GM12872 (cell line): ENCODE measurements around the gene MAP7.

ENCODE experiments used
- TF ChIP-seq, protein P1 (sequence below): IDR thresholded peaks from 3 replicates; pipeline ENCODE4 v1.5.1; 2011; ENCODE audit warnings: low read depth, mild to moderate bottlenecking, low read length, moderate library complexity; ENCODE audit not compliant: insufficient read depth

MAP7 gene

DNA sequence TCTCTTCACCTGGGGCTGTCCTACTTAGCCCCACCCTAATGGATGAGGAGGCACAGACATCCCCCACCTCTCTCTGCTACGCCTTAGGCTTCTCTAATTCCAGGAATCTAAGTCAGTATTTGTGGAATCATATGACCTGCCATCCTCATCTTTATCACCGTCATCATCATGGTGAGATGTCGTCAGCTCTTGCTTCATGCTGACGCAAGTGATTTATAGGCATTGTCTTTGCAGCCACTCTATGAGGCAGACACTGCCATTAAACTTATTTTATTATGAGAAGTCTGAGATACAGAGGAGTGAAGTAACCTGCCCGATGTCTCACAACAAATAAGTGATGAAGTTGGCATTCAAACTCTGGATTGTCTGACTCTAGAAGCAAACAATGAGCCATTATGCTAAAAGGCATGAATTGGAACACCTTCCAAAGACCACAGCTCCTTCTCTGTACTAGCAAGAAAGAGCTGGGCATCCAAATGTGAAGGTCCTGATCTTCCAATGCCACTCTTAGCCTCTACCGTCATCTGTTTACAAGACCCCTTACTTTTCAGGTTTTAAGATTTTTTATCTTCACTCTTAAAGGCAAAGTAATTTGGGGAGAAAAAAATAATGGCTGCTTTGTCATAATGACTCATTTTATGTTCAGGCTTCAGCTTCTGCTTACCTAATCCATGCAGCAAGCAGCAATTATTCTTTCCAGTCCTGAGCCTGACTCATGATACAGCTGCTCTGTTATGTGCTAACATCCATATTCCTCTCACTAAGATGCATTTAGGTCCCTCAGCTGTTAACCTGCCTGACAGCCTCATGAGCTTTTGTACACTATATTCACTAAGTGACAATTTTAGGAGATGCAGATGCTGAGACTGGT, 146.9 kb downstream of the MAP7 start:
- TF ChIP-seq, protein P1, sequence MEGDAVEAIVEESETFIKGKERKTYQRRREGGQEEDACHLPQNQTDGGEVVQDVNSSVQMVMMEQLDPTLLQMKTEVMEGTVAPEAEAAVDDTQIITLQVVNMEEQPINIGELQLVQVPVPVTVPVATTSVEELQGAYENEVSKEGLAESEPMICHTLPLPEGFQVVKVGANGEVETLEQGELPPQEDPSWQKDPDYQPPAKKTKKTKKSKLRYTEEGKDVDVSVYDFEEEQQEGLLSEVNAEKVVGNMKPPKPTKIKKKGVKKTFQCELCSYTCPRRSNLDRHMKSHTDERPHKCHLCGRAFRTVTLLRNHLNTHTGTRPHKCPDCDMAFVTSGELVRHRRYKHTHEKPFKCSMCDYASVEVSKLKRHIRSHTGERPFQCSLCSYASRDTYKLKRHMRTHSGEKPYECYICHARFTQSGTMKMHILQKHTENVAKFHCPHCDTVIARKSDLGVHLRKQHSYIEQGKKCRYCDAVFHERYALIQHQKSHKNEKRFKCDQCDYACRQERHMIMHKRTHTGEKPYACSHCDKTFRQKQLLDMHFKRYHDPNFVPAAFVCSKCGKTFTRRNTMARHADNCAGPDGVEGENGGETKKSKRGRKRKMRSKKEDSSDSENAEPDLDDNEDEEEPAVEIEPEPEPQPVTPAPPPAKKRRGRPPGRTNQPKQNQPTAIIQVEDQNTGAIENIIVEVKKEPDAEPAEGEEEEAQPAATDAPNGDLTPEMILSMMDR, result no peak

DNA sequence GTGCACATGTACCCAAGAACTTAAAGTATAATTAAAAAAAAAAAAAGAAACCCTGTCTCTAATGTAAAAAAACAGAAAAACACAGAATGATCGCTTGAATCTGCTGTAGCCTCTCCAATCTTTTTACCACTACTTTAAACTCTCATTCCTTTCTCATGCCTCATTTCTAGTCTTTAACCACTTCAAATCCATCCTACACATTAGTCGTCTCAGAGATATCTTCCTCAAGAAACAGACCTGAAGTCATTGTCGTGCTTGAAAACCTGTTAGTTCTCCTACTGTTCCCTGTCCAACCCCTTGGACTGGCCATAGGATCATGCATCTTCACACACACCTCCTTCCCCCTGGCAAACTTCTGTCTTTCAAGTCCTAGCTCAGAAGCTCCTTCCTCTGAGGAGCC, 148.5 kb downstream of the MAP7 start:
- TF ChIP-seq, protein P1, result no peak

DNA sequence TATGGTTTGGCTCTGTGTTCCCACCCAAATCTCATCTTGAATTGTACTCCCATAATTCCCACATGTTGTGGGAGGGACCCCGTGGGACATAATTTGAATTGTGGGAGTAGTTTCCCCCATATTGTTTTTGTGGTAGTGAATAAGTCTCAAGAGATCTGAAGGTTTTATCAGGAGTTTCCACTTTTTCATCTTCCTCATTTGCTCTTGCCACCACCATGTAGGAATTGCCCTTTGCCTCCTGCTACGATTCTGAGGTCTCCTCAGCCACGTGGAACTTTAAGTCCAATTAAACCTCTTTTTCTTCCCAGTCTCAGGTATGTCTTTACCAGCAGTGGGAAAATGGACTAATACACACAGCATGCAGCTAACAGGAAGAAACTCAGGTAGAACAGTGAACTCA, 151.8 kb downstream of the MAP7 start:
- TF ChIP-seq, protein P1, result no peak

DNA sequence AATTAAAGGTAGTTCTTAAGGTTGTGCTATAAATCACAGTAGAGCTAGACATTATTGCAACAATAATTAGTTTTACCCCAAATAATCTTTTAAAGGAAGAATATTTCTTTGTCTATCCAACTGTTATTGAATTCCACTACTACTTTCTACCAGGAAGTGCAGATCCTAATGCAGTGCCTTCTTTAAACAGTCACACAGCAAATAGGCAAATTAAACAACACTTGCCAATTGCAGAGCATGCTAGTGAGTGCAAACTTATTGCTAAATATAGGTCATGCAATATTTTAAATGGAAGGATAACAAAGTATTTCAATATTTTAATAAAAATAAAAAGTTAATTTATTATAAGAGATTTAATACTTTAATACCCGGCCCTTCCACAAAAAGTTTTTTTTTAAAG, 153.3 kb downstream of the MAP7 start:
- TF ChIP-seq, protein P1, result no peak

DNA sequence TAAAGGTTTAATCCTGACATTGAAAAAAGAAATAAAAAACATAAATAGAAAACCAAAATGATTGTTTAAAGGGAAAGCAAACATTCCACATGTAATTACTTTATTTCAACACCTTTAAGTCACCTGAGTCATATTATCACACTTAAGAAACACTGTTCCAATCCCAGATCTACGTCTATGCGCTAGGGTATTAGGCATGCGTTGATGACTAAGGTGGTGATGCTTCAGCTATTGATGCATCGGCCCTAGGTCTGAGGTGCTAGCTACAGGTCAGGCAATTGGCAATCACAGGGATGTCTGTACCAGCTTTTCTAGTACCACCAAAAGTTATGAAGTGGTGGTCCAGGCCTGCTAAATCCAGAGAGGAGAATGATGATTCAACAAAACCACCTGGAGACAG, 162.9 kb downstream of the MAP7 start:
- TF ChIP-seq, protein P1, result no peak

DNA sequence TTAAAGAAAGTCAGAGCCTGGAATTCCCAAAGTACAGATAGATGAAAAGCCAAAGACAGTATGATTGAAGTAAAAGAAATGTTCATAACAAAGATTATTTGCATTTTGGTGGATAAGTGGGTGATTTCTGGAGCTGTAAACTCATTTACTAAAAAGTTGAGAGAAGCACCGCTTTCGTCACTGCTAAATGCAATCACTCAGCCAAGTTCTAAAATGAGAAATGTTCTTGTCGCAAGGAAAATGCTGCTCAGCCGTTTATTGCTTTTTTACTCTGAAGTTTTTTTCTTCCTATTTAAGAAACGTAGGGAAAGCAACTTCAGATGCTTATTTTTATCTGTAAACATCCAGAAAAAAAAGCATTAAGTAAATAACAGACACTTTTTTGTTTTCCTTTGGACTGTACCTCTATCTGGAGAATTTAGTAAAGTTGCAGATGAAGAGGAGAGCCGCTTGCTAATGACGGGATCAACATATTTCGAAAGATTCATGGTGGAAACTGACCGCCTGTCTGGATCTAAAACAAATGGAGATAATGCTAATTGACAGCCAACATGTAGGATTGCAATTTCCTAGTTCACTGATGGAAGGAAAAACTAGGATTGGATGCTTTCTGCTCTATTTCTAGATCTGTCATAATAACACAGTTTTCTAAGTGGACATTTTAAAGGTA, 166.8 kb downstream of the MAP7 start:
- TF ChIP-seq, protein P1, result no peak

DNA sequence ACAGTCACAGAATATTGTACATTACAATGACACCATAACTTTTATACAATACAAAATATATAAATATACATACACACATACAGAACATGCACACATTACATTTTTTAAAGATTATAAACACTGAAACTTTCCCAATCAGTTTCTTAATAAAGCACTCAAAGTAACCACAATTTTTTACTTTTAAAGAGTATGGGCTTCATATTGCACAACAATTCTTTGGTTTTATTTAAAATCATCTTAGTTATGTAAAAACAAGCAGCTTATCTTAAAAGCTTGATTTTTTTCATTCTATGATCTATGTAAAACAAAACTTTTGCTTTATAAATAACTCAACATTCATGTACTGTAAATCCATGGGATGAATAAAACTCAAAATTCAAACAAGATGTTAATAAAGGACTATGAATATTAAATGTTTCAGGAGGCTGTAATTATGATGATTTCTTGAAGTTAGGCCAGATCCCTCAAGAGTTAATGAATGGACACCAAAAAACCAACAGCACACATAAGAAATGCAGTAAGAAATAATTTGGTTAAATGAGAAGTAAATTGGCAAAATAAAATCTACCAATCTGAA, 167.5 kb downstream of the MAP7 start:
- TF ChIP-seq, protein P1, result no peak
